Mesenteric fat pad (tissue), 1 donor: ENCODE measurements around the gene KDM1B. TPM values are rescaled to one million over a fixed set of nuclear protein-coding genes. Genes with fewer than 3 reads are reported as not detected.
"Not testable (repeated sequence)": the region's sequence is repeated elsewhere in the genome, so short reads cannot be mapped to it uniquely, and the experiment has no call there.

Source experiments
- DNase-seq: peaks from one replicate; pipeline ENCODE4 v3.0.0-alpha.2; 2020; ENCODE audit warnings: low spot score
- total RNA-seq: library from RNA; stranded (reverse); fragmentation: NEBNext Ultra II Directional; extraction: Animal tissue kit (Norgen Biotek cat#: 25700); gene quantifications from one replicate; pipeline ENCODE4 v1.2.1, GENCODE V29; 2021
- donor health status: DM: yes; HTN: yes; CAD: no.

KDM1B gene
- total RNA-seq, 1 donor from 2014 or later, result 13.3 TPM

DNA sequence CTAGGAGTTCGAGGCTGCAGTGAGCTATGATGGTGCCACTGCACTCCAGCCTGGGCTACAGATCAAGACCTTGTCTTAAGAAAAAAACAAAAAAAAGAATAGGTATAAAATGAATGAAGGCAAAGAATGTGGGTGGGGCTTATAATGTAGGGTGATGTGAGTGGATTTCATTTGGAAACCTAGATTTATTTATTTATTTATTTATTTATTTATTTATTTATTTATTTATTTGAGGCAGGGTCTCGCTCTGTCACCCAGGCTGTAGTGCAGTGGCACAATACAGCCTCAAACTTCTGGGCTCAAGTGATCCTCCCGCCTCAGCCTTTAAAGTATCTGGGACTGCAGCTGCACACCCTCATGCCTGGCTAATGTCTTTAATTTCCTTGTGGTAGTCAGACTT, 3.8 kb upstream of the KDM1B start:
- not testable (repeated sequence) for DNase-seq

GRCh38 chr6:18151801-18152200, 3.4 kb upstream of the KDM1B start:
- no peak for DNase-seq

DNA sequence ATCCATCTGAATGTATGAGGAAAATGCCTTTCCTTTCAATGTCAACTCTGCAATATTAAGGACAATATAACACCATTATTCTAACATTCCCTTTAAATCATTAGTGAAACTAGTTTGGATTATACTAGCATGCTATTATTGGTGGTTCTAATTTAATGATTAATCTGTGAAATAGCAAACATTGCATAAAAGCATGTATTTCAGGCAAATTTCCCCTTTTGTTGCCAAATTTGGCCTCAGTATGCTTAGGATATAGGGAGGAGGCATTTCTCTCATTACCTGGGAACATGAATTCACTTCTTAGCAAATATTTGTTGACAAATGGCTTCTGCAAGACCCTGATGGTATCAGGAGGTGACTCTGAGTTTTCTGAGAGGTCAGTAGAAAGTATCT, 1.9 kb upstream of the KDM1B start:
- no peak for DNase-seq

DNA sequence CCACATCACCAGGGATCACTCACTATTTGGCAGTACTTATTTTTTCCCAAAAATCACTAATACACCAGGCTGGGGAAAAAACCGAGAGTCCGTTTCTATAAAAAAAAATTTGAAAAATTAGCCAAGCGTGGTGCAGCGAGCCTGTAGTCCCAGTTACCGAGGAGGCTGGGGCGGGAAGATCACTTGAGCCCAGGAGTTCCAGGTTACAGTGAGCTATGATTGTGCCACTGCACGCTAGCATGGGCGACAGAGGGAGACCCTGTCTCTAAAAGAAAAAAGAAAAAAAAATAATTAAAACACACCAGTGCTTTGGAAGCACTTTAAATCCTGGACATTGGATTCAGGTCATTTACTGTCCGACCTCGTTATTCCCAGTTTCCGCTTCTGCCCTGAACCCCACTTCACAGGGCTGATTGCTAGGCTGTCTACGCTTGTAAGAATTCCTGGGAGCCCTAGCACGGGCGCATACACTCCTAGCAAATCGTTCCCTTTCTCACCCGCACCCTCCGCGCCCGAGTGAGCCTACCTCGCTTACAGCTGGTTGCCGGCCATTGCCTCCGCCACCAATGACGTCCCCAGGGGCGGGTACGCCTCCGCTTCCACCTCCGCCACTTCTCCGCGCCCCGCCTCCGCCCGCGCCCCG, 594 bp upstream of the KDM1B start, which contains the start of gene TPMT:
TSS of gene TPMT (minus strand) at position 571 of the 643 bp plus-strand sequence. CDS start 5,950 bp downstream, outside the sequence.
- no peak for DNase-seq

- no peak for DNase-seq
Observed at GRCh38 chr6:18155864-18156421, 721 bp downstream of the KDM1B start.

DNA sequence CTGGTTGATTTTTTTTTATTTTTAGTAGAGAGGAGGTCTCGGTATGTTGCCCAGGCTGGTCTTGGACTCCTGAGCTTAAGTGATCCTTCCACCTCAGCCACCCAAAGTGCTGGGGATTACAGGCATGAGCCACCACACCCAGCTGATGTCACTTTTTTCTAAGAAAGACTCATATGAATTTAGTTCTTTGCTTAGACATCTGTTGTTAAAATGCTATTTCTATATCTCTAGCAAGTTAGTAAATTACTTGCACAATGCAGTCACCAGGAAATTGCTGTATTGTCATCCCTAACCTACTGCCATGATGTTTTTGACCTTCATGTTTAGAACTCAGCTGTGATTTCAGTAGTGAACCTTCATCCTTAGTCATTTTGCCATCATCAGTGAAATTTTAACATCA, 5.7 kb downstream of the KDM1B start:
- DNase-seq, result no peak

GRCh38 chr6:18161431-18161830, 6.2 kb downstream of the KDM1B start:
- no peak for DNase-seq

DNA sequence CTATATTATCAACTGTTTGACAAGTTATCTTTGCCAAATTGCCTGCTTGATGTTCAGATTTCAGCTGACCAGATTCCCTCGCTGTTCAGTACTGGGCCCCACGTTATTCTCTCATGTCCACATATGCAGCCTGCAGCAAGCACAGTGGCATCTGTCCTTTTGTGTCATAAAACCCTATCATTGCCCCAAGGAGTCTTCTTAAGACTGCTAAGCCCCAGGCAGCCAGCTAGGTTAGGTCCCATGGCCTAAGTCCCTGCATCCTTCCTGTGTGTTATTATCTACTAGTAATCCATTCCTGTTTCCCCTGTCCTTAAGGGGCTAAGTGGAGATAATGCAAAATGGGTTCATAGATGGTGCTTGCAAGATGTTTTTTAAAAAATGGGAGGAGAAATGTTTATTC, 7.2 kb downstream of the KDM1B start:
- DNase-seq, result no peak

DNA sequence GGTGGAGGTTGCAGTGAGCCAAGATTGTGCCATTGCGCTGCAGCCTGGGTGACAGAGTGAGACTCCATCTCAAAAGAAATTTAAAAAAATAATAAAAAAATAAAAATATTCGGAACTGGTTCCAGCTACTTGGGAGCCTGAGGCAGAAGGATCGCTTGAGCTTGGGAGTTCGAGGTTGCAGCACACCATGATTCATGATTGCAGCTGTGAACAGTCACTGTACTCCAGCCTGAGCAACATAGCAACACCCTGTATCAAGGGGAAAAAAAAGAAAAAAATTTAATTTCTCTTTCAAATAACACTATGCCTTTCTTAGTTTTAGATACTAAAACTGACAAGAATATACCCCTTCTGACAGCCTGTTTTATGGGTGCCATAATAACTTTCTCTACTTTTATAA, 10.5 kb downstream of the KDM1B start:
- DNase-seq, result no peak

DNA sequence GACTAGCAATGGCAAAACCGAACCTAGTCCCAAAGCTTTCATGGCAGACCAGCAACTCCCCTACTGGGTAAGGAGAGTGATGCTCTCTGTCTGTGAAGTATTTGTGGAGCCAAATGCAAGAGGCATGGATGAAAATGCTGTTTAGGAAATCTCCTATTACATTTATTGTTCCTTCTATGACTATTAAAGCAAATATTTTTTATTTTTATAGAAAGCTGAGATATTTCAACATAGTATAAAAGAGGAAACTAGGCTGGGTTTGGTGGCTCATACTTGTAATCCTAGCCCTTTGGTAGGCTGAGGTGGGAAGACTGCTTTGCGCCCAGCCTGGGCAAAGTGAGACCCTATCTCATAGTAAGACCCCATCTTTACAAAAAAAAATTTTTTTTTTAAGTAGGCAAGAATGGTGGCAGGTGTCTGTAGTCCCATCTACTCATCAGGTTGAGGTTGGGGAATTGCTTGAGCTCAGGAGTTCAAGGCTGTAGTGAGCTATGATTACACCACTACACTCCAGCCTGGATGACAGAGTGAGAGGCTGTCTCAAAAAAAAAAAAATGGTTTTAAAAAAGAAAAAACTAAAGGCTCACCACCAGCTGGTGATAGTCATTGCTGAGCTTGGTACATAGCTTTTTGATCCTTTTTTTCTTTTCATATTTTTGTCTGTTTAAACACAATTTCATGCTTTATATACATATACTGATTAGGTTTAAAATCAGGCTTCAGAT, 11.3 kb downstream of the KDM1B start:
- DNase-seq, result no peak

DNA sequence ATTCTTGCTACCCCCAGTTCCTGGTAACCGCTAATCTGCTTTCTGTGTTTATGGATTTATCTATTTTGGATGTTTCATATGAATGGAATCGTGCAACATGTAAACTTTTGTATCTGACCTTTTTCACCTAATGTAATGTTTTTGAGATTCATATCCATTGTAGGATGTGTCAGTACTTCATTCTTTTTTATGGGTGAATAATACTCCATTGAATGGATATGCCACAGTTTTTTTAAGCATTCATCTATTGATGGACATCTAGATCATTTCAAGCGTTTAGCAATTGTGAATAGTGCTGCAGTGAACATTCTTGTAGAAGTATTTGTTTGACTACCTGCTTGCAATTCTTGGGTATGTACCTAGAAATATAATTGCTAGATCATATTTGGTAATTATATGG, 13.0 kb downstream of the KDM1B start:
- DNase-seq, result no peak

DNA sequence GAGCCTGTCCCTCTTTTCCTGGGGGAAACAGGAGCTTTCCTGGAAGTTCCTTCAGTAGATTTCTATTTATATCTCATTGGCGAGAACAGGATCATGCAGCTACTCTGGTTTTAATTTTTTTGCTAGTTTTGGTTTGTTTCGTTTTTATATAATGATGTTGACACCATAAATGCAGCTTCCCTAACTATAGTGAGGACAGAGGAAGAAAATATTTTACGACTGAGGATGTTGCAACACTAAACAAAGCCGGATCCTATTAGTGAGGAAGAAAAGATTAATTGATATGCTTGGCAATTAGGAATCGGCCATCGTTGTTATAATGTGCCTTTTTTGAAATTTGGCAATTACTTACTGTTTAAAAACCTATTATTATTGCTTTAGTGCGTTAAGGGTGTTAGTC, 16.6 kb downstream of the KDM1B start:
- DNase-seq, result no peak

GRCh38 chr6:18176198-18176597, 21.0 kb downstream of the KDM1B start:
- DNase-seq, result not testable (repeated sequence)

DNA sequence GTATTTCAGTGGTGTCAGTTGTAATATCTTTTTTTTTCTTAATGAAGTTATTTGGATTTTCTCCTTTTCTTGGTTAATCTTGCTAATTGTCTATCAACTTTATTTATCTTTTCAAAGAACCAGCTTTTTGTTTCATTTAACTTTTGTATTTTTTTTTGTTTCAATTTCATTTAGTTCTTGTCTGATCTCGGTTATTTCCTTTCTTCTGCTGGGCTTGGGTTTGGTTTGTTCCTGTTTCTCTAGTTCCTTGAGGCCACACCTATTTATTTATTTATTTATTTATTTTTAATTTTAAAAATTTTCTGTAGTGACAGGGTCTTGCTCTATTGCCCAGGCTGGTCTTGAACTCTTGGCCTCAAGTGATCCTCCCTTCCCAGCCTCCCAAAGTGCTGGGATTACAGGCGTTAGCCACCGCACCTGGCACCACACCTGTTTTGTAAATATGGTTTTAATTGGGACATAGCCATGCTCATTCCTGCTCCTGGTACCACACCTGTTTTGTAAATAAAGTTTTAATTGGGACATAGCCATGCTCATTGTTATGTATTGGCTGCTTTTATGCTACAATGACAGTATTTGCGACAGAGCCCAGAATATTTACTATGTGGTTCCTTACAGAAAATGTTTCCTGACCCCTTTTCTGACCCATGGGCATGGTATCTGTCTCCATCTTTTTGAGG, 22.2 kb downstream of the KDM1B start:
- DNase-seq, result no peak

GRCh38 chr6:18178960-18179615, 23.9 kb downstream of the KDM1B start:
- DNase-seq, result no peak

DNA sequence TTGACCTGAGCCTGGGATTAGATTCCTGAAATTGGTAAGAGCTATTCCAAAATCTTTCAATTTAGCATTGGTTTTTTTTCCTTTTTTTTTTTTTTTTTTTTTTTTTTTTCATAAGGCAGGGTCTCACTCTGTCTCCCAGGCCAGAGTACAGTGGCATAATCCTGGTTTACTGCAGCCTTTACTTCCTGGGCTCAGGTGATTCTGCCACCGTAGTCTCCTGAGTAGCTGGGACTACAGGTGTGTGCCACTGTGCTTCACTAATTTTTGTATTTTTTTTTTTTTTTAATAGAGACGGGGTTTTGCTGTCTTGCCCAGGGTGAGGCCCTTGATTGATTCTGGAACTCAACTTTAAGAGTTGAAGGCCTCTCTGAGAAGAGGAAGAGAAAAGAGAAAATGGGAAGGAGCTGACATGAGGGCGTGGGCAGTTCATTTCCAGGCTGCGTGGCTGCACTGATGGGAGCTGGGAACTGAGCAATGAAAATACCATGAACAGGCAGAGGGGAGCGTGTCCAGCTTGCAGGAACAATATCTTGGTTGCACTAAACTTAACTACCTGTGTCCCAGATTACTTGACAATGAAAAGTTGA, 24.6 kb downstream of the KDM1B start:
- no peak for DNase-seq

- DNase-seq, result no peak
Observed at GRCh38 chr6:18182568-18182967, 27.3 kb downstream of the KDM1B start.

- no peak for DNase-seq
Observed at GRCh38 chr6:18183766-18184165, 28.5 kb downstream of the KDM1B start.

GRCh38 chr6:18185624-18186023, 30.4 kb downstream of the KDM1B start:
- no peak for DNase-seq

DNA sequence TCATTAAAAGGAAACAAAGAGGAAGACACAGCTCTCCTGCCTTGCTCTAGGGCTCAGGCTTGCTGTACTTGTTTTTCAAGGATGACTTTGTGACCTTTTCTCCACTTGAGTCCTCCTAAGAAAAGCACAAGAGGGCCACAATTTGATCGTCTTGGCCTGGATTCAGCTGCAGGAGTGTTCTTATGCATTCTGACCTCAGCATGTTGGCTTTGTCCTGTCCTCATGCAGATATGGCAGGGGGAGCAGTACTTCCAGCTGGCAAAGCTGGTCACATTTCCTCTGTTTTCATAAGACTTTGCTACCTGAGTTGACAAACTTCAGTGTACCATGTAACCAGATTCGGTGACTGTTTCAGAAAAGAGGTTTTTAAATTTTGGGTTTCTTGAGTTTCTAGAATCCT, 30.8 kb downstream of the KDM1B start:
- DNase-seq, result no peak
